C4-2B (cell line): Measurements from ENCODE around the gene DIAPH2.

Experiments
- ZFX ChIP-seq: fragments of 450-650 bp; IDR thresholded peaks from 2 replicates; pipeline ENCODE4 v1.6.1; 2017
- TF ChIP-seq, protein P1 (sequence below): fragments of 450-650 bp; conservative IDR thresholded peaks from 2 replicates; pipeline ENCODE4 v1.5.1; 2017; ENCODE audit warnings: mild to moderate bottlenecking

DNA sequence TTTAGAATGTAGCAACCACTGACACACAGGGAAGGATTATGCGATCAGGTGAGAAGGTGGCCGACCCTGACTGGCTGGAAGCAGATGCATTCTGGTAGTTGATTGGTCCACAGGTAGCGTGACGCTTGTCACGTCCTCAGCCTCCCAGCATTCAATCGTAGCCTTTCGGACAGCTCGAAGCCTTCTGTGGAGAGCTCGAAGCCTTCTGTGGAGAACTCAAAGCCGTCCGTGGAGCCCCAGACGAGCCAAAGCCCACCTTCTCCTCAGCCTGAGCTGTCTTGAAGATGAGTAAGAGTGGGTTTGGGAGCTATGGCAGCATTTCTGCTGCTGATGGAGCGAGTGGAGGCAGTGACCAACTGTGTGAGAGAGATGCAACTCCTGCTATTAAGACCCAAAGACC is 199.4 kb downstream of the DIAPH2 start:
- TF ChIP-seq, protein P1, sequence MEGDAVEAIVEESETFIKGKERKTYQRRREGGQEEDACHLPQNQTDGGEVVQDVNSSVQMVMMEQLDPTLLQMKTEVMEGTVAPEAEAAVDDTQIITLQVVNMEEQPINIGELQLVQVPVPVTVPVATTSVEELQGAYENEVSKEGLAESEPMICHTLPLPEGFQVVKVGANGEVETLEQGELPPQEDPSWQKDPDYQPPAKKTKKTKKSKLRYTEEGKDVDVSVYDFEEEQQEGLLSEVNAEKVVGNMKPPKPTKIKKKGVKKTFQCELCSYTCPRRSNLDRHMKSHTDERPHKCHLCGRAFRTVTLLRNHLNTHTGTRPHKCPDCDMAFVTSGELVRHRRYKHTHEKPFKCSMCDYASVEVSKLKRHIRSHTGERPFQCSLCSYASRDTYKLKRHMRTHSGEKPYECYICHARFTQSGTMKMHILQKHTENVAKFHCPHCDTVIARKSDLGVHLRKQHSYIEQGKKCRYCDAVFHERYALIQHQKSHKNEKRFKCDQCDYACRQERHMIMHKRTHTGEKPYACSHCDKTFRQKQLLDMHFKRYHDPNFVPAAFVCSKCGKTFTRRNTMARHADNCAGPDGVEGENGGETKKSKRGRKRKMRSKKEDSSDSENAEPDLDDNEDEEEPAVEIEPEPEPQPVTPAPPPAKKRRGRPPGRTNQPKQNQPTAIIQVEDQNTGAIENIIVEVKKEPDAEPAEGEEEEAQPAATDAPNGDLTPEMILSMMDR, result no peak
- no peak for TF ChIP-seq ZFX
